GM10847 (cell line): Measurements from ENCODE around the gene CRTAC1.

Experiments used
- POLR2A ChIP-seq: IDR thresholded peaks from 2 replicates; pipeline ENCODE4 v1.6.1; 2011; ENCODE audit not compliant: insufficient read length; ENCODE audit errors: extremely low read depth

Gene CRTAC1

GRCh38 chr10:98012644-98013043 is 17.8 kb downstream of the CRTAC1 start:
- no peak for TF ChIP-seq POLR2A

DNA sequence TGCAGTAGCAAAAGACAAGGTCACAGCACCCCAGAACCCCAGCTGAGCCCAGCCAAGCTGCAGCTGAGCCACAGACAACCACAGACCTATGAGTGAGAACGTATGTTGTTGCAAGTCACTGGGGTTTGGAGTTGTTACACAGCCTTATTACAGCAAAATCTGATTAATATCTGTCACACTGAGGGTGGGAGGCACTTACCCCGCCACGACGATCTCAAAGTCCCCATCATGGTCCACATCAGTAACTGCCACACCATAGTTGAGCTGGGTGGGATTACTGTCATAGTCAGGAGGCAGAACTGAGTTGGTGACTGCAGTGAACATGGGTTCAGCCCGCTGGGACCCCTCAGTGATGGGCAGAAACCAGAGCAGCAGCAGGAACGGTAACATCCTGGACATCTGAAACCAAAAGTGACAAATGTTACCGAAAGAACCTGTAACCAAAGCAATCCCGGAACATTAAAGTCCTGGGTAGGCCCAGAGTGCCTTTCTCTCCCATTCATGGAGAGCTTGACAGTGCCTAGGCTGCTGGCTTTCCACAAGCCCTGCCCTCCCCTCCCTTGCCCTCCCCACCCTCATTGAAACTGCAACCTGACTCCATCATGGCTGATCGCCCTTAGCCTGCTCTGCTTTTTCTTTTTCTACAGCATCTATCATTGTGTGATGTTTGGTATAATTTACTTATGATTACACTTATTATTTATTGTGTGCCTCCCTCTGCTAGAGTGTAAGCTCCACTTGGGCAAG is 19.3 kb downstream of the CRTAC1 start:
- TF ChIP-seq POLR2A, result no peak

- no peak for TF ChIP-seq POLR2A
These were observed 24.2 kb downstream of the CRTAC1 start for GRCh38 chr10:98006266-98006665.

DNA sequence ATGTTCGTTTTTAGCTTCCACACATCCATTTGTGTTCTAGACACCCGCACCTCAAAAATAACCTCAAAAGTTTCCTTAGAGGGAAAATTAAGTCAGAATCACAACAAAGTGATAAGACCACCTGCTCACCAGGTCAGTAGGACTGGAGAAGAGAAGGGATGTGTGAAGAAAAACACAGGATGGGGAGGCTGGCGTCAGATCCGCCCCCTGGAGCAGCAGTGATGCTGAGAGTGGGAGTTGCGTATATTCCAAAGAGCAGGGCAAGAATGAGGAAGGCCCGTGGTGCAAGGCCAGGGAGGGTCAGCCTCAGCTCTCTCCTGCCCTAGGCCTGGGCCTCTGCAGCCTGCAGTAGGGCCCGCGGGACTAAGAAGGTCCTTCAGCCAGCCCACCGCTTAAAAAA is 28.7 kb downstream of the CRTAC1 start:
- no peak for TF ChIP-seq POLR2A

DNA sequence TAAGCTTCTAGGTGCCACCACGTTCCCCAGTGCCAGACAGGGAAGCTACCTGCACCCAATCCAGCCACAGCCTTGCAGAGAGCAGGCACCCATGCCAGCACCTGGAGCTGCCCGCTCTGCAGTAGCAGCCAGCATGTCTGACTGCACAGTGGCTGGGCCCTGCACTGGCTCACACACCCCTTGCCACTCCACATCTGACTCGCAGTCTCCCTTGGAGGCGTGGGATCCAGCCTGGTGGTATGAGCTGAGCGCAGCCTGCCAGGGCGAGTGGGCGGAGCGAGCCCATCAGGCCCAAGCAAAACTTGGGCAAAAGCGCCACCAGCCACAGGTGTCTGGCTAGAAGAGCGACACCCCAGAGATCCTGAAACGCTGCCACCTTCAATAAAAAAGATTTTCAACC is 30.1 kb downstream of the CRTAC1 start:
- no peak for TF ChIP-seq POLR2A

DNA sequence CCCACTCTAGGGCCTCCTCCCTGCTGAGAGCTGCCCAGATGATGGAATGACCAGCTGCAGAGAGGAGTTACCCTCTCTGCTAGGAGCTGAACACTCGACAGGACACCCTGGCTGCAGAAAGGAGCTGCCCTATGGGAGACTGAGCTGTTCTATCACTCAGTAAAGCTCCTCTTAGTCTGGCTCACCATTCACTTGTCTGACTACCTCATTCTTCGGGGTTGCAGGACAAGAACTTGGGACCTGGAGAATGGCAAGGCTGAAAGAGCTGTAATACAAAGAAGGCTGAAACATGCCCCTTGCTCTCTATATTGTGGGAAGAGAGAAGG is 30.5 kb downstream of the CRTAC1 start:
- no peak for TF ChIP-seq POLR2A

DNA sequence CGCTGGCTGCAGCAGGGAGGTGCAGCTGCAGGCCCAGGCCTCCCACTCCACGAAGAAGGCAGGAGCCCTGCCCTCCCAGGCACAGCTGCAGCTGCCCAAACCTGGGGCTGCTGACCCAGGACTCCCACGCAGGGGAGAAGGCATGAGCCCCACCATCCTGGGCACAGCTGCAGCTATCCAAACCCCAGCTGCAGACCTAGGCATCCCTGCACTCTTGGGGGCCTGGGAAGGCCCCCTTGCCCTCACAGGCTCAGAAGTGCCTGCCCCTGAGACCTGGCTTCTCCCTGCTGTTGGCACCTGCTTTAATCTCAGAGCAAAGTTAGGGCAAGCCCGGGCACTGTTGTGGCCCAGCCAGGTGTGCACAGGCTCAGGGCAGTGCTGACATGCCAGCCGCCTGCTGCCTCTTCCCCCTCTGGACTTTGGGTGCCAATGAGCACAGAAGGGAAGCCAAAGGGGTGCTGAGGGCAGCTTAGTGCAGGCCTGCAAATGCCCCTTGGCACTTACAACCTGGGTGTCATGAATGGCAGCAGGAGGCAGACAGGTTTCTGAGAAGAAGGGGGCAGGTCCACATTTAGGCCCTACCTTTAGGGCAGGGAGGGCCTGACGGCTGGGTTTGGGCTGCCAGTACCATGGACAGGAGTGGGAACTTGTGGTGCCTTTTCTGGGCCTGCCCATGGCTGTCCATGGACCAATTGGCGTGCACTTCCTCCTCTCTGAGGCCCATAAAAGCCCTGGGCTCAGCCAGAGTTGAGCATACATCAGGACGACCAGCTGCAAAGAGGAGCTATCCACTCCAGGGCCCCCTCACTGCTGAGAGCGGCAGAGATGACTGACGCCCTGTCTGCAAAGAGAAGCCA is 31.1 kb downstream of the CRTAC1 start:
- TF ChIP-seq POLR2A, result no peak

DNA sequence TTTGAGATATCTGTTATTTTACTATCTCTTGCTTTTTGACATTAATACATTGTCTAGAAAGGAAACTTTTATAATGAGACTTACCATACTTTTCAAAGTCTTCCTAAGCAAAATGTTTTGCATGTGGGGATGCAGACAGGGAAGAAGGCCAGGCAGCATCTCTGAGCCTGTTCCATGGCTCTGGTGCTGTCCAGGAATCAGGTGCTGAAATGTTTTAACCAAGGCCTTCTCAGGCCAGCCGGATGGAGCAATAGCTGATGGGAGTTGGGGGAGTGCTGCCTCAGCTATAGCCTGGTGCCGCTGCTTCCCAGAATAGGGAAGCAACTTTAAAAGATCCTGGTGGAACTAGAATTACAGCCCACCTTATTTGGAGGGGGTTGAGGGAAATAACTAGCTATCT is 38.5 kb downstream of the CRTAC1 start:
- TF ChIP-seq POLR2A, result no peak

GRCh38 chr10:97981816-97982215 is 48.6 kb downstream of the CRTAC1 start:
- TF ChIP-seq POLR2A, result no peak

DNA sequence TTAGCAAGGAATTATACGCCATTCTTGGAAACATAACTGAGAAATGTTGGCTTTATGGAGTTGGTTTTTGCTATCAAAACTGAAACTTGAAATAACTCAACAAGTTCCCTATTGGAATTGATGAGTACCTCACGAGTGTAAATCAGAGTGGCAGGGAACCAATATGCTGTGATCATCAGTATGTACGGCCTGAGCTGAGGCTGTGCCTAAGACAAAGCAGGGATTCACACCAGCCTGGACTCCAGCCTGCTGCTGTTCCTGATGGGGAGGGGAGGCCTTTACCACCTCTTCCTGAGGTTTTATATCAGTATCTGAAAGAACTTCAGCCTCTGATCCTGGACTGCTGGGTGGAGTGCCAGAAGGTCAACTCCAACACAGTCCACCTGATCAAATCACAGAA is 52.7 kb downstream of the CRTAC1 start:
- no peak for TF ChIP-seq POLR2A

- no peak for TF ChIP-seq POLR2A
These were observed 54.8 kb downstream of the CRTAC1 start for GRCh38 chr10:97975598-97975997.

- TF ChIP-seq POLR2A, result no peak
These were observed 55.6 kb downstream of the CRTAC1 start for GRCh38 chr10:97974526-97975525.

DNA sequence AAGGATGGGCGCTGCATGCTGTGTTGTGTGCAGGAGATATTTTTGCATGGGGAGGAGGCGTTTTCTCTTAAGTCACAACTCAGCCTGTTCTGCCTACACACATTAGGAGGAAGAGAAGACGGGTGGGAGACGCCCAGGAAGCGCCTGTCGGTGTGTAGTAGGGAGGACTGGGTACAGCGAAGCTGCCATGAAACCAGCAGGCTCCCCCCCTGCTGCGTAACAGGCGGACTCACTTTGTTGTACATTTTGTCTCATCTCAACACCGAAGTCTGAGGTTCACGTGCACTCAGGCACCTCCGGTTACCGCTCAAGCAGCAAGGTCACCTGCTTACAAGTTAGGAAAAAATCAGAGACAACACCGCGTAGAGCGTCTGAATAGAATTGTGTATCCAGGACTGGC is 56.3 kb downstream of the CRTAC1 start:
- no peak for TF ChIP-seq POLR2A

GRCh38 chr10:97969538-97970079 is 60.8 kb downstream of the CRTAC1 start:
- no peak for TF ChIP-seq POLR2A

- TF ChIP-seq POLR2A, result no peak
These were observed 65.7 kb downstream of the CRTAC1 start for GRCh38 chr10:97964748-97965147.
